Measurements from ENCODE around the gene KIF3A.

DNA sequence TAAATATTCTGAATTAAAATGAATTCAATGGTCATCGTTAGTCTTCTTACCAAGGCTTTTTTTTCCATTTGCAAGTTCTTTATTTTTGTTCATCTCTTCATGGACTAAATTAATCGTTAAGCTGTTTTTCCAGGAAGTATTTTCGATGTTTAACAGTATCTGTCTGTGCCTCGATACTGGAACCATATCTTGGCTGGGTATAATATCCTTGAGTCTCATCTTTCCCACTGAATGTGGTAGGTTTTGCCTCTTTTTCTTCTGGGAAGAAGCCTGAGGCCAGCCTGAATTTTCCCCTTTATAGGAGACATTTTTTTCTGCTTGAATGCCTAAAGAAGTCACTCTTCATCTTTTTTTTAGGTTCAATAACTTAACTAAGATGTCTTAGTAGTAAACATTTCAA lies 43.7 kb upstream of the KIF3A start:
- TF ChIP-seq YY1 (IDR thresholded peaks at IDR 0.05), result no peak
- TF ChIP-seq, protein P1, sequence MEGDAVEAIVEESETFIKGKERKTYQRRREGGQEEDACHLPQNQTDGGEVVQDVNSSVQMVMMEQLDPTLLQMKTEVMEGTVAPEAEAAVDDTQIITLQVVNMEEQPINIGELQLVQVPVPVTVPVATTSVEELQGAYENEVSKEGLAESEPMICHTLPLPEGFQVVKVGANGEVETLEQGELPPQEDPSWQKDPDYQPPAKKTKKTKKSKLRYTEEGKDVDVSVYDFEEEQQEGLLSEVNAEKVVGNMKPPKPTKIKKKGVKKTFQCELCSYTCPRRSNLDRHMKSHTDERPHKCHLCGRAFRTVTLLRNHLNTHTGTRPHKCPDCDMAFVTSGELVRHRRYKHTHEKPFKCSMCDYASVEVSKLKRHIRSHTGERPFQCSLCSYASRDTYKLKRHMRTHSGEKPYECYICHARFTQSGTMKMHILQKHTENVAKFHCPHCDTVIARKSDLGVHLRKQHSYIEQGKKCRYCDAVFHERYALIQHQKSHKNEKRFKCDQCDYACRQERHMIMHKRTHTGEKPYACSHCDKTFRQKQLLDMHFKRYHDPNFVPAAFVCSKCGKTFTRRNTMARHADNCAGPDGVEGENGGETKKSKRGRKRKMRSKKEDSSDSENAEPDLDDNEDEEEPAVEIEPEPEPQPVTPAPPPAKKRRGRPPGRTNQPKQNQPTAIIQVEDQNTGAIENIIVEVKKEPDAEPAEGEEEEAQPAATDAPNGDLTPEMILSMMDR (IDR thresholded peaks at IDR 0.05; ENCODE audit: low read depth, low read length, missing input control), result no peak

Measured in liver (tissue), 2 donors.